ENCODE measurements around the gene PNMT.

GRCh38 chr17:39717660-39718059, 49.4 kb downstream of the PNMT start:
- TF ChIP-seq CTCF (IDR thresholded peaks at IDR 0.05) (no peak), REST (IDR thresholded peaks at IDR 0.05; ENCODE audit: low read depth, low read length) (no peak), EZH2phosphoT487 (IDR thresholded peaks at IDR 0.05; ENCODE audit: borderline replicate concordance, low read depth) (no peak), SMC3 (IDR thresholded peaks at IDR 0.05; ENCODE audit: low read depth, low read length) (no peak), RXRA (IDR thresholded peaks at IDR 0.05; ENCODE audit: borderline replicate concordance, low read depth) (no peak), ZBTB33 (IDR thresholded peaks at IDR 0.05; ENCODE audit: borderline replicate concordance, low read depth) (no peak), CHD2 (IDR thresholded peaks at IDR 0.05; ENCODE audit: low read length, partially characterized antibody) (no peak), TCF12 (IDR thresholded peaks at IDR 0.05) (no peak), MAX (IDR thresholded peaks at IDR 0.05; ENCODE audit: low read depth) (no peak), JUND (IDR thresholded peaks at IDR 0.05) (no peak)
